ENCODE results near the gene STARD5.

Gene STARD5

DNA sequence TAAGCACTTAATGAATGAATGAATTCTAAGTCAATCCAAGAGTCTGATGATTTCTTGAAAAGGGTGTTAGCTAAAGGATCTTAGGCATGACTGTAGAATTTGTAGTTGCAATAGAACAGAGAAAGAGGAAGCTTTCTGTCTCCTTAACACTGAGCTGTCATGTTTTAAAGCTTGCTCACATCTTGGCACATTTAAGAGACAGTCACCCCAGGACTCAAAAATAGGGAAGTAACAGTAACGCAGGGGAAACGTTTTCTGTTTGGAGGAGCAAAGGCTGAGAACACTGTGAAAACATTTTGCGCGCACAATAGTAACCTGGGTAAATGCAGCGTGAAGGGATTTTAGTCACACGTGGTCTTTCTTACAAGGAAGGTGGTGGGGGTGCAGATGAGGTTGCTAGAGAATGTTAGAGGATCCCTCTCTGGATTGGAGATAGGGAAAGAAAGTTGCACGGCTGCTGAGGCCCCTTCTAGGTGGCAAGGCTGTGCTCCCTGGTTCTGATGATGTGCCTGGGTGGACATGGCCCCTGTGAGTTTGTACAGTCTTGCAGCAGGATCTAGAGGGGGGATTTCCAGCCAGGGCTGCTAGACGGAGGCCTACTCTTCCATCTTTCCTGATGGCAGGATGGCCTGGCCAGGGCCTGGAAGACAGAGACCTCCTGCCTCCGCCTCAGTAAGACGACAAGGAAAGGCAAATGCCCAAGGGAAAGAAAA, 12.0 kb downstream of the STARD5 start:
- DNase-seq, result peak in 1 of 2 donors; percentile 42

DNA sequence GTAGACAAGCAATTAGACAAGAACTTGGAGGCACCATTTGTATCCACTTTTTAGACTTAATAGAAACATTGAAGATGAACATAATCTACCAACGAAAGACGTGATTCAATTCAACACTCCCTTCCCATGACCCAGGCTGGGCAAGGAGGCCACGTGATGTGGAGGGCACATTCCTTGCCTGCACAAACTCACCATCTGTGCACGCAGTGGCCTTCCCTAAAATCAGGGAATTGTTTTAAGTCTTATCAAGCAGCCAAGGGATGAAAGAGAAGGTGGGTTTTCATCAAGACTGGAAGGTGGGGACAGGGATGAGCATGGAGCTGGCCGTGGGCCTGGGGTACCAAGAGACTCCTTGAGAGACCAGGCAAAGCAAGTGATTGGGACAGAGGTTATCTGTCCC, 13.5 kb downstream of the STARD5 start:
- DNase-seq, result no peak

DNA sequence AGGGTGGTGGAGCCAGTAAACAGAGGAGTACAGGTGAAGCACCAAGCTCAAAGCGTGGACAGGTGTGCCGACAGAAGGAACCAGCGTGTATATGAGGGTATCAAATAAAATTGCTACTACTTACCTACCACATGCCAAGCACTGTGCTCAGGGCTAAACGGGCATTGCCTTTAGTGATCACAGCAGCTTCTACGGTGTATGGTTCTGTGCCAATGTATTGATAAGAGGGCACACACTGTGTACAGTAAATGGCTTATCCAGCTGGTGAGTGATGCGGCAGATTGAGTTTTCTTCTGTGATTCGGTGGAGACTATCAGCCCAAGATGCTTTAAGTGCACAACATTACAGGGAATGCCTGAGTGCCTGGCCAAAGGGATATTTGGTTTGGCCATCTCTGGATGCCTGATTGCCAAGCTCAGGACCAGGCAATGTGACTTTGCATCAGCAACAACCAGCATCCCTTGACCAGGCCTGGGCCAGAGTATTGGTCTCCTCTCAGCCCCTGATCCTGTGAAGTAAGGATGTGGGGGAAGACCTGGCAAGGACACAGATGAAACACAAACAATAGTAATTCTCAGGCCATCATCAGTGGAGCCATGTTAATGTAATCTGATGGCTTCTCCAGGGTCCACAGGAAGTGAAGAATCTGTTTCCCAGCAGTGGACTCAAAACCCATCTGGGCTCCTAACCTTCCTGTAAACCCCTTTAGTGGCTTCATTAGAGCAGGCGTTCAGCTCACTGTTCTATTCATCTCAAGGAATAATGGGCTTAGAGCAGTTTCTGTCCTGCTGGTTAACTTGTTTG, 14.1 kb downstream of the STARD5 start:
- no peak for DNase-seq

DNA sequence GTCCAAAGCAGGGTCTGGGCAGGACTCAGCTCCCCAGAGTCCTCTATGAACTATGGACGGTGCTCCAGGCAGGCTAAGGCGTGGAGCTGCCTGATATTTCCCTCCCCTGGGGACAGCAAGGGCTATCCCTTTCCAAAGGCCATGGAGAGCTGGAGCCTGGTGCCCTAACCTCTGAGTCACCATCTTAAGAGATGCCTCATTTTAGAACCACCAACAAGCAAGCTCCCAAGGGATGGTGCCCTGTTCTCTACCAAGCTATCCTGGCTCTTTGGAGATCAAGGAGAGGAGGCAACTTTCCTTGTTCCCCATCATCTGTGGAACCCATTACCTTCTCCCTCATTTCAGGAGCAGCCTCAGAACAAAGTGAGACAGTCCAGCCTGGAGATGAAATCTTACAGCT, 15.7 kb downstream of the STARD5 start:
- DNase-seq, result no peak

DNA sequence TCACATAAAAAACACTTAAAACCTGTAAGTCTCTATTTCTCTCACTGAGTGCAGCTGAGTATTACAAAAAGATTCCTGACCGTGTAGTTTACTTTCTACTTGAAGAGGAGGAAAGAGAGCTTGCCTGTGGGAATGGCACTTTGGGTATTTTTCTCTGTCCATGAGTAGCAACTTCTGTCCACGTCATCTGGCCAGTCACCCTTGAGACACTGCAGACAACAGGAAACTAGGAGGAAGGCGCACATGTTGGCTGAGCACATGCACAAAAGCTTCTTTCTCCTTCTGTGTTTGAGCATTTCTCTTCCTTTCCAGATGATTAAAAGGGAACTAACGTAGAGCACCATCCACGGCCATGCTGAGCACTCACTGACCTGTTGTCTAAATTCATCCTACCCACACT, 19.7 kb downstream of the STARD5 start:
- DNase-seq, result peak in 1 of 2 donors; percentile 54

DNA sequence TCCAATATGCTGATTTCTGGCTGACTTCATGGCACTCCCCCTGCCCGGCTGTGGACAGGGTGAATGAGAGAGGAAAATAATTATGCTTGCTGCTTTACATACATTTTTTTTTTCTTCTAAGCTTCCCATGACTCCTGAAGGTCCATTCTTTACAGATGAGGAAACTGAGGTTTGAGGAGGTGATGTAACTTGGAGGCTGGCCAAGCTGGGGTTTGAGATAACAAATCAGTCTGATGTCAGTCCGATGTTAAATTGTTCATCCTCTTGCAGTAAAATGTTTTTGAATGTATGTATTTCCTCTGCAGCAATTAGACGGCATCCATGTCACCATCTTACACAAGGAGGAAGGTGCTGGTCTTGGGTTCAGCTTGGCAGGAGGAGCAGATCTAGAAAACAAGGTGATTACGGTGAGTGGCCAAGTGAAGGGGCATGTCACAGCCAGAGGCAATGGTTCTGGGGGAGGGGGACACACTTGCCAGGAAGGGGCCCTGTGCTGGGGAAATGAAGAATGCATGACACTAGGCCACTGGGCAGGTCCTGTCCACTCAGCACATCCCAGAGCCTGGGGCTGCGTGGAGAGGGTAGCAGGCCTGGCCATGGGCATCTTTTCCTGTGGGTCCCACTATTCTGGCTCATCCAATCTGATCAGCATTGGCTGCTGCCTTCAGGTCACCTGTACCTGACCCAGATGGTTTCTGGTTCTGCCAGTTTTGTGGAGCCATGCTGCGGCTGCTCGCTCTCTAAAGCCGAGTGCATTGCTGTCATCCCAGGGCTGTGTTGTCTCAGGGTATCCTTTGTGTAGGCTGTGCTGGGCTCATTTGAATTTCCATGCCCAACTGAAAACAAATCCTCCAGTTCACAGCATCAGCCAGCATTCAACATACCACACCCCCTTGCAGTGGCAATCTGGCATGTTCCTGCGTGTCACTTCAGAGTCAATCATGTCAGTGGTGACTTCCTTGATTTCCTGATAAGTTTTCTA, 20.4 kb downstream of the STARD5 start:
- DNase-seq, result peak; percentile 30 to 38

DNA sequence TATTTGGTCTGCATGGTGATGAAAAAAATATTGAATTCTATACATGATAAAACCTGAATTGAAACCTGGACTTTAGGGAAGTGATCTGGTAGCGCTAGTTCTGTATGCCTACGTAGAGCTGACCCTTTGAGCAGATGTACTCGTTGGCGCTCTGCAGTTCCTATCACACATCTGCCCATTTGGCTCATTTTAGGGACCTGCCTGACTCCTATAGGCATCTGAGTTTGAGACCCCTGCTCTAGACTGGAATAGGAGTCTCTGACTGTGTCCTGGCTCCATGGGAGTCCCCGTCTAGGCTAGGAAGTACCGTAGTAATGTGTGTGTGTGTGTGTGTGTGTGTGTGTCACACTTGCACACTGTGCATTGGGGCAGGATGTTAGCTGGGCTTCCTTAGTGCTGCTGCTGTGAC, 21.2 kb downstream of the STARD5 start:
- peak in 1 of 2 donors; percentile 35 for DNase-seq

DNA sequence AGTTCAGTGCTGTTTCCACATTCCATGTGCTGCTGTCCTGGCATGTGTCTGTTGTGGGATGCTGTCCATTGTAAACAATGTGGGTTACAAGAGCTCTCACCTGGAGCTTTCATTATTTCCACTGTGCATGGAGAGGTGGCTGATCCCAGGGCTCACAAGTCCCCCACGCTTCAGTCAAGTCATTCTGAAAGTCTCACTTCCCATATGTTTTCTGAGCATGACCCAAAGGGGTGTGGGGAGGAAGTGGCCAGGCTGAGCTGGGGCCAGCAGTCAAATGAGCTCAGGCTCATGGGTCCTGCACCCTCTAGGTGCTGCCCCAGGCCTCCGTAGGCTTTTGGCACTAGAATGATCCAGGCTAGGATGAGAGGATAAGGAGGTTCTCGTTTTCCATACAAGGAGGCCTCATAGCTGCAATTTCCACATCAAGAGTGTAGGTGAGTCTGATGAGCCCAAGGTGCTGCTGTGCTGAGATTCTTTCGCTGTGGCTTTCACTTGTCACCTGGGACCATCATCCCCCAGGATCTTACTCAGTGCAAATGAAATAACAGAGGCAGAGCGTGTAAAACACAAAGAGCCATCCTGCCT, 22.0 kb downstream of the STARD5 start:
- DNase-seq, result peak in 1 of 2 donors; percentile 62

DNA sequence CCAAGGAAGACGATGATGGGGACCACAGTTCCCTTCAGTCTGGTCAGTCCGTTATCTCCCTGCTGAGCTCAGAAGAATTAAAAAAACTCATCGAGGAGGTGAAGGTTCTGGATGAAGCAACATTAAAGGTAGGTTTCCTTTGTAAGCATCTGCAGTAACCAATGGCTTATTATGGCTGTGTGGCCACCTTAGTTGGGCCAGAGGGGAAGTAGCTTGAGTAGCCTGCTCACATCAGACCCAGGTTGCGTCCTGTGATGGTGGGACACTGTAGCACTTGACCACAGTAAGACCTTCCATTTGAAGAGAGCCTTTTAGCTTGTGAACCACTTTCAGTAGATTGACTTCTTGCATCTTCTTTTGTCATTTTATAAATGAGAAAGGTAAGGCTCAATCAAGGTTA, 22.6 kb downstream of the STARD5 start:
- no peak for DNase-seq

DNA sequence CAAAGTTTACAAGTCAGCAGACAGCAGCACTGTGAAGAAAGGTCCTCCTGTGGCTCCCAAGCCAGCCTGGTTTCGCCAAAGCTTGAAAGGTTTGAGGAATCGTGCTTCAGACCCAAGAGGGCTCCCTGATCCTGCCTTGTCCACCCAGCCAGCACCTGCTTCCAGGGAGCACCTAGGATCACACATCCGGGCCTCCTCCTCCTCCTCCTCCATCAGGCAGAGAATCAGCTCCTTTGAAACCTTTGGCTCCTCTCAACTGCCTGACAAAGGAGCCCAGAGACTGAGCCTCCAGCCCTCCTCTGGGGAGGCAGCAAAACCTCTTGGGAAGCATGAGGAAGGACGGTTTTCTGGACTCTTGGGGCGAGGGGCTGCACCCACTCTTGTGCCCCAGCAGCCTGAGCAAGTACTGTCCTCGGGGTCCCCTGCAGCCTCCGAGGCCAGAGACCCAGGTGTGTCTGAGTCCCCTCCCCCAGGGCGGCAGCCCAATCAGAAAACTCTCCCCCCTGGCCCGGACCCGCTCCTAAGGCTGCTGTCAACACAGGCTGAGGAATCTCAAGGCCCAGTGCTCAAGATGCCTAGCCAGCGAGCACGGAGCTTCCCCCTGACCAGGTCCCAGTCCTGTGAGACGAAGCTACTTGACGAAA, 24.2 kb downstream of the STARD5 start:
- no peak for DNase-seq

DNA sequence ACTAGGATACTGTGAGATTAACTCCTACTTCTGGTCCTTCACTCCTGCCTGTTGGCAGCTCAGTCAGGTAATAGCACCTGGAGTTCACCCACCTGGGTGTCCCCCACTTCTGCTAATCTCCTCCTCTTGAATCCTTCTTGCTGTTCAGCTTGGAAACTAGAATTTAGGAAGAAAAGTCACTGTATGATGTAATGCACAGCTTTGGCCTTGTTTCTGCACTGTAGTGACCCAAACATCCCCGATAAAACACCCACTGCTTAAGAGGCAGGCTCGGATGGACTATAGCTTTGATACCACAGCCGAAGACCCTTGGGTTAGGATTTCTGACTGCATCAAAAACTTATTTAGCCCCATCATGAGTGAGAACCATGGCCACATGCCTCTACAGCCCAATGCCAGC, 24.8 kb downstream of the STARD5 start:
- DNase-seq, result no peak

DNA sequence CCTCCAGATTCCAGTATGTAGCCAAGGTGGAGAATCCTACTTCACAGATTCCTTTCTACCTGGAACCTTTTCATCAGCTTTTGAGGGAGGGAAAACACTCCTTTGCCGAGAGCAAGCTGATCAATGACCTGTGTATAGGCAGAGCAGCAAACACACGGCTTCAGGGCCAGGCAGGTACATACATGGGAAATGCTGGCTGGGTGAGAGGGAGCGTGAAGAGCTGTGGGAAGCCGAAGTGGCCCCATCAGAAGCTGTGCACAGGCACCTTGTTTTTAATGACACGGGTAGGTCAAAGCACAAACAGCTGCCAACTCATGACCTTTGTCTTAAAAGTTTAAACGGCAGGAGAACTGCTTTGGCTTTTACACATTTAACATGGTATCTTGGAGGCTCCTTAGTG, 25.3 kb downstream of the STARD5 start:
- DNase-seq, result no peak

DNA sequence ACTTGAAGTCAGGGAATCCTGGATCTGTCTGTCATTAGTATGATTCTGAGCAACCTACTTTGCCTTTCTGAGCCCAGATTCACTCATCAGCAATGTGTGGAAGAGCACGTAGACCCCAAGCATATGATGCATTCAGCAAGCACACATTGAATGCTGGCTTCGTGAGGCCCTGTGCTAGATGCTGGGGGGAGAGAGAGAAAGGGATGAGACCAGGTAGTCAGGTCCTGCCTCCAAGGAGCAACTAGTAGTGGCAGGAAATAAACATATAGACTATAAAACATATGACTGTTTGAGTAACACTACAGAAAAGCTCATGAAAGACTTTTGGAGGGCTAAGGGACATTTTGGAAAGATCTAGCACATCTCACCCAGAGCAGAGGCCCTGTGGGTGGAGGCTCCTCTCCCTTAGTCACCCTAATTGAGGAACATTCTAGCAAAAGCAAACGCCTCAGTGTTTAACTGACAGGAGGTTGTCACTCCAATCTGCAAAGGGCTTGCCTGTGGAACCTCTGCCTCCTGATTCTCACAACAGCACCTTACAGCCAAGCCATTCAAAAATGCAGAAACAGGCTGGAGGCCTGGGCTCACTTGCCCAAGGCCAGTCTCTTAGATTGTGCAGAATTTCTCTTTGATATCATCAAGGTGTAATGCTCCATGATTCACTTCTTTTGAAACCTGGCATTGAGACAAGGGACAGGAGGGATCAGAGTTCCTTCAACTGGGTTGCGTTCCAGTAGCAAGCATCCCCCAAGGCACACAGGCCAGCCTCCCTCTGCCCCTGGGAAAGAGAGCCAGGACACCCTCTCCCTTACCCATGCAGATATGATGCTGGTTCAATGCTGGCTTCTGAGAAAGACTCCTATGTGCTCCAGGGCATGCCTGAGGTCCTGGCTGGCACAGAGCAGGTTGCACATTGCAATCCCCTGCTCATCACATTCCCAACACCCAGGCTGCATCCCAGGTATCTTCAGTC, 26.1 kb downstream of the STARD5 start:
- DNase-seq, result peak in 1 of 2 donors; percentile 25

DNA sequence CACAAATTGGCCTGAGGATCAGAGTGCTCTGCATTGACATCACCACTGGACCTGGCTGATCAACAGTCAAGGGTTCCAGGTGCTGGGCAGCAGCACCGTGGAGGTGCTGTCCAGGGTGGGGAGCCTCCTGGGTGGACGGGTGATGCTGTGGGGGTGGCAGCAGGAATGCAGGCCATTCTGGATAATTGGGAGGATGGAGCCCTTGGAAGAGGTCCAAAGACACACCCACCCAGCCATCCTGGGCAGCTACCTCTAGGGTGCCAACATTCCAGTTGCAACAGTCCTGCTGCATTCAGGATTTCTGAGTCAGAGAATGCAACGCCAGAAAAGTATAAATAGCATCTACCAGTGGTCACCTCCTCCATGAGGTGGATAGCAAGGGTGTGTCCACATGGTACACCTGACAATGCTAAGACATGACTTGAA, 26.8 kb downstream of the STARD5 start:
- no peak for DNase-seq

DNA sequence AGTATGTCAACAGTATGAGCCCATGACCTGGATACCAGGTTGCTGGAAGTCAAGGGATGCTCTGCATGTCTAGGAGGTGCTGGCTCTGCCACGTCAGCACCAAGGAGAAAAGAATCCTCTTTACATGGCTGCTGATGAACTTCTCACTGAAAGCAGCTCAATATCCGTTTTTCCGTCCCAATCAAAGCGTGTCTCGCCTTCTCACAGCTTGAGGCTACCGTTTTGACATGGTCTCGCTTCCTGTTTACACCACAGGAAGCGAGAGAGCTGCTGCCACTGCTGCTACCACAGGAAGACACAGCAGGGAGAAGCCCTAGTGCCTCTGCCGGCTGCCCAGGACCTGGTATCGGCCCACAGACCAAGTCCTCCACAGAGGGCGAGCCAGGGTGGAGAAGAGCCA, 27.3 kb downstream of the STARD5 start:
- DNase-seq, result peak; percentile 83 to 84

DNA sequence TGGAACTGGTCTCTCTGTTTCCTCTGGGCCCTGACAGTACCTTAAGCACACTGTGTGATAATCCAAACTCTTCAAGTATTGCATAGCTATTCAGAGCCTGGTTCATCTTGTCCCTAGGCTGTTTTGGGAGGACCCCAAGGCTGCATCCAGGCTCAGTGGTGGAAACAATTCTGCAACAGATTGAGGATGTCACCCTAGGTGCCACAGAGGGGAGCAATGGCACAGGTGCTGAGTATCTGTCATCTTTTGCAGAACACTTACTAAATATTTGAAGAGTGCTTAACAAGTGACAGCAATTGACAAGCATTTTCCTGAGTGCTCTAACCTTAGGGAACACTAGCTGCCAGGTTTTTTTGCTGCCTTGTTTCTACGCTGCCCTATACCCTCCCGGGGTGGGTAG, 27.8 kb downstream of the STARD5 start:
- no peak for DNase-seq

DNA sequence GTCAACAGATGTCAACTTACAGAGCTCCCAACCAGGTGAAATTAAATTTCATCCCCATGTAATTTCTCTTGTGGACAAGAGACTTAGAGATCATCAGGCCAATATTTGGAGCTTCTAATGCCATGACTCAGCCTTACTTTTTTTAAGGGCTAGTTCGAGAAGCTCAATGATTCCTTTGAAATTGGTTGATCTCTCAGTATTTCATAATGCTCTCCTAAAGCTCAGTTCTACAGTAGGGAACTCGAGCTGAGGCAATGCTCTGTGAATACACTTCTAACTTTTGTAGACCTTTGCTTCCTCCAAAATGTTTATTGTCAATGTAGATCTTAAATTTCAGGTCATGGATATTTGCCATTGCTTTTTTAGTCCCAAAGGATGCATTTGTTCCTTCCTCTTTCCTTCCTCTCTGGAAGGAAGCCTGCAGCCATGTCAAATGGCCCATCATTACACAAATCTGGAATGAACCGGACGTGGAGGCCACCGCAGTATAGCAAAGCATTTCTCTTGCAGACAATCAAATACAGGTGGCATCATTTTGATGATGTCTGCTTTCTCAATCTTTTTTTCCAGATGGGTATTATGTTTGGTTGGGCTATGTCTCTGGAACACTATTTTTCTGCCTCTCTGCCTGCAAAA, 28.3 kb downstream of the STARD5 start:
- DNase-seq, result no peak

DNA sequence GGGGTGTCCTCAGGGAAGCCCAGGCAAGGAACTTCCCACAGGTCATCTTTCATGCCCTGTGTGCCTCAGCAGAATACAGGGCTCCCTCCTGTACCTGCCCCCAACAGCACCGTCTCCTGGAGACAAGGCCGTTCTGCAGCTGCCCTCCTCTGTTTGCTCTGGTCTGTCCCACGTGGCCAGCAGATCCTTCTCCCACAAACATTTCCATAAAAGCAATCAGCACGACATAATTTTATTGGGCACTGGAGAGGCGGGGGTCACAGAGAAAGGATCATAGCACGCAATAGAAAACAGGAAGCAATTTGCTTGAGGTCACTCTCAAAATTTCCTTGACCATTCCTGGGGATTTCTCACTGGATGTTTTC, 29.4 kb downstream of the STARD5 start:
- DNase-seq, result no peak

DNA sequence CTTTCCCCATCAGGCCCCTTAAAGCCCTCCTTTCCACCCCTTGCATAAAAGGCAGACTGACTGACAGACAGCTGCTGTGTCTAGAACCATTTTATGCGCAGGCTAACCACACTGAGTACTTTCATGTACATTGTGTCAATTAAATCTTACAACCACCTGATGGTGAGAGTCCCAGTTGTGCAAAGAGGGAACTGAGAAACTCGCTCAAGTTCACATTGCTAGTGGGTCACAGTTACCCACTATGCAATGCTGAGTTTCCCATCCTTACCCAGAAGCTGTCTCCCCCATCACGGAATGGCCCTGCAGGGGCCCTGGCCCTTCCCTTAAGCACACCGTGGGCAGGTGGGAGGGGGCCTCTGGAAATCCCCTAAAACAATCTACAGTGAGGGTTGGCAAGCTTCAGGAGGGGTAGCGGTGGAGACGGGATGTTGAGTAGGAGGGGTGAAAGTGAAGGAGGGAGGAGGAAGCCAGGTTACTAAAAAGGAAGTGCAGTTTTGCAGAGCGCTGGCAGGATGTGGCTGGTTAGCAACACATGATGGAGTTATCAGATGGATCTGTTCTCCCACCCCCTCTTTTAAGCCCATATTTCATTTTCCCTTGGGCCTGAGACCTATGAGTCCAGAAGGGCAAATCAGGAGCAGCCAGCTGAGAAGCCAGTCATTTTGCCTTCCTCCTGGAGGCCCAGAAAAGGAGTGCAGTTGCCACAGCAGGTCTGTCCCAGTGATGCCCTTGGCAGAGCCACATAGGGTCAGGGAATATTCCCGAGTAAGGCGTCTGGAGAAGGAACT, 30.0 kb downstream of the STARD5 start:
- DNase-seq, result peak; percentile 84 to 87
